NCI-H2029 treated with DMSO at 0.1 percent for 48 hours (cell line): Measurements from ENCODE around the gene EPHA6.
A peak's percentile ranks its signal among the peaks of the same experiment; 100 is the strongest.

Source experiments
- DNase-seq: peaks from one replicate; lab custom pipeline; 2025; lab: John Stamatoyannopoulos, UW

EPHA6 gene

GRCh38 chr3:97278506-97278905 is 464.1 kb downstream of the EPHA6 start:
- DNase-seq, result no peak

GRCh38 chr3:97291901-97292300 is 477.5 kb downstream of the EPHA6 start:
- peak; percentile 51 for DNase-seq

DNA sequence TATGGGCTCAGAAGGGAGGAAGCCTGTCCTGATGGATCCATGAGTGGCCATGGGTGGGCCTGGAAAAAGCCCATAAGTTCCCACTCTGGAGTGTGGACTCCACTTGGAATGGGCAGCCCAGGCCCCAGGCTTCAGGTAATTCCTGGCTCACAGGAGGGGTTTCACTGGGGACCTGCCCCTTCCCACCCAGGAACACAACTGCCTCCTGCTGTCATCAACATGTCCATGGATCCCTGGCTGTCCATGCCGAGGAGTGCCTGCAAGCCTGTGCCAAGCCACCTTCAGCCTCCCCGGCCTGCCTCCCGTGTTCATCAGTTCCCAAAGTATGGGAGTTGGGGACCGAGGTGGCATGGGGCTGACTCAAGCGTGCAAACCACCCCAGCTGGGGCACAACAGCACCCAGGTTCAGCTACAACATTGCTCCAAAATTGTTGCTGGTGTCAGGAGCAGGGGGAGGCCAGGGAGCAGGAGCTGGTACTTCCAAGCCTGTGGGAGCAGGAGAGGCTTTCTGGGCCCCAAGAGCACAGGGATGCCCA is 479.3 kb downstream of the EPHA6 start:
- no peak for DNase-seq

DNA sequence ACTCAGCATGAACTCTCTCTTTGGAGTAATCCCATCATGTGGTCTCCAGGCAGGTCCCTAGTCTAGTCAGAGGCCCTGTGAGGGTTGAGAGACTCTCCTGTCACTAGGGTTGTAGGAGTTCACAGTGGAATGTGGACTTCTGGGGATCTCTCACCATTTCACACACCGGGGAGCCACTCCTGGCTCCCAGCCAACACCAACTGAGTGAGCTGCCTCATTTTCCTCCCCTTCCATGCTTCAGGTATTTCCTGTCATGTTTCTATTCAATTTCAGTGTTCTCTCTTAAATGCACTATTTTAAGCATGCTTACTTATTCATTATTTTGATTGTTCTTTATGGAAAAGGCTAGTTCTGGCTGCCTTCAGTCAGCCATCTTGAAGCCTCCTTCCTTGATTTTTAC is 482.6 kb downstream of the EPHA6 start:
- no peak for DNase-seq

DNA sequence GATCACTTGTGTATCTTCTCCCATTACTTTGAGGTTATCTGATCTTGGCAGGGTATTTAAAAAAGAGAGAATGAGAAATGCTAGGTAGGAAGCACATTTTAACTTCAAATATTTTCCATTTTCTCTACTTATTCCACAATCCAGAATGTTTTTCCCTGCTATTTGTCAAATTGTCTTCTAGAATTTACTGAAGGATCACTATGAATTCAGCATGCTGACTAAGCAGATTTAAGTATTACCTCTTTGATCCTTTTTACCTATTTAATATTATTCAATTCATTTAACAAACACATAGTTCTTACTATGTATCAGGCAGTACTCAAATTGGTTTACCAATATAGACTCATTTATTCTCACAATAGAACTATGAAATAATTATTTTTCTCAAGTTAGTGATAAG is 486.7 kb downstream of the EPHA6 start:
- no peak for DNase-seq

- DNase-seq, result no peak
These were observed 491.8 kb downstream of the EPHA6 start for GRCh38 chr3:97306226-97306625.

DNA sequence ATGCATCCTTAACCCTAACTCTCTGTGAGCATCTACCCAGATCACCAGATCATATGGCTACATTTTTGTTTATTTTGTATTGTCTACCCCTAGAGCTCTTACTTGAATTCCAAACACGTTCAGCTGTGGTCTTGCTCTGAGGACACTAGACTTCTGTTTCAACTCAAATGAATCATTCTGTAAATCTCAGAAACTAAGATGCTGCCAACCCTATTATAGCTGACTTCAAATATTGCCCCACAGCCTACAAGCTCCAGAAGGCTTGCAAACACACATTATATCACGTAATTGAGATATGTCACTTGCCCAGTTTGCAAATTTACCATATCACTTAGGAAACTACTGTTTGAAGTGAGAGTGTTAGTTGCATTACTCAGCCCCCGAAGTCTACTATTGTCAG is 524.0 kb downstream of the EPHA6 start:
- DNase-seq, result no peak

GRCh38 chr3:97340940-97341339 is 526.5 kb downstream of the EPHA6 start:
- no peak for DNase-seq

DNA sequence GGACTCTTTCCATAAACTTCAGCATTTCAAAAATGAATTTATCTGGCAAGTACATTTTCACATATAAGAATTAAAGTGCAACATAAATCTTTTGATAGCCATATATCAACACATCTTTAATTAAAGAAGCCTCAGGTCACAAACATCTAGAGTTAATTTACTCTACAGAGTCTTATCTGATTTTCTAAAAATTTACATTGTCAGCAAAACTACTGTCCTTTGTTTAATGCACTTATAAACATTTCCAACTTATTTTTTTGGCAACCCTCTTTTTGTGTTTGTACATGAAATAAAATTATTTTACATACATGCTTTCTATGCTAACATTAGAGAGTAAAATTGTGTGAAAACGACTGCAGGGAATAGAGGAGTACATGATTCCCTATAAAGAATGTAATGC is 533.4 kb downstream of the EPHA6 start:
- no peak for DNase-seq

- DNase-seq, result no peak
These were observed 536.6 kb downstream of the EPHA6 start for GRCh38 chr3:97350971-97351370.

DNA sequence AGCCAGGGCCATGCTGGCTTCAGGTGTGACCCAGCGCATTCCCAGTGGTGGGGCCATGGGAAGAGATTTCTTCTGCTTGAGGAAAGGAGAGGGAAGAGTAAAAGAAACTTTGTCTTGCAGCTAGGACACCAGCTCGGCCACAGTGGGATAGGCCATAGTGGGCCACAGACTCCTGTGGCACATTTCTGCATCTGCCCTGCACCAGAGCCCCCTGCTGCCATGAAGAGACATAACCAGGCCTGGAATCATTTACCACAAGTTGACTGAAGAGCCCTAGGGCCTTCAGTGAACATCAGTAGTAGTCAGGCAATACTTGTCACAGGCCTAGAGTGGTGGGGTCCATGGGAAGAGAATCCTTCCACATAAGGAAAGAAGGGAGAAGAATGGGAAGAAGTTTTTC is 538.8 kb downstream of the EPHA6 start:
- no peak for DNase-seq

GRCh38 chr3:97359977-97360376 is 545.6 kb downstream of the EPHA6 start:
- no peak for DNase-seq

- no peak for DNase-seq
These were observed 546.4 kb downstream of the EPHA6 start for GRCh38 chr3:97360804-97361203.

DNA sequence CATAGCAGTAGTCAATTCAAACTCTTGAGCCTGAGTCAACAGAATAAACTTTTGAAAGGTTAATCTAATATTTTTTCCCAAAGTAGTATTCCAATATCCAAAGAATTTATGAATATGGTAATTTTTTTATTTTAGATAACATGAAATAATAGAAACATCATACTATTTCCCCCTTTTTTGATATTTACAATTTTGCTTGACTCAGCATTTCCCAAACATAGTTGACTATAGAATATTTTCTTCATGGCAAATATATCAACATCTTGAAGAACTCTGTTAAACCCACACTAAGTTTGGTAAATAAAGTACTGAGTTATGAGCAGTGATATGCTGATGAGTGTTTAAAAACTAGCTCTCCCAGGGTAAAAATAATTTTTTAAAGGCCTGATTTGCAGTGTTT is 570.2 kb downstream of the EPHA6 start:
- DNase-seq, result no peak

- no peak for DNase-seq
These were observed 574.4 kb downstream of the EPHA6 start for GRCh38 chr3:97388774-97389173.

GRCh38 chr3:97389936-97390335 is 575.5 kb downstream of the EPHA6 start:
- DNase-seq, result no peak

DNA sequence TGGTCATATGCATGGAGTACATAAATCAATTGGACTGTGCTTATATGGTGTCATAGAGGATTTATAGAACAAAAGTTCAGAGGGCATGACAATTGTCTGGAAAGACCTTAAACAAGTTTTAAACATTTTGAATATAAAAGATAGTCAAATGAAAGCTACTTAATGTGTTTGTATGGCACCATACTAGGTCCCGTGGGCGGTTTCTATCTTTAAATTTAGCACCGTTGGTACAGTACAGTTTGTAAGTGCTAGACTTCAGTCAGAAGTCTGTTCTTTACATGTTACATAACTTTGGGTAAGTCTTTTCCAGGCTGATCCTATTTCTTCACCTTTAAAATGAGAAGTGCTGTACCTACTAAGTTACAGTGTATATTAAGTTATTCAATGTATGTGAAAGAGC is 576.8 kb downstream of the EPHA6 start:
- no peak for DNase-seq

GRCh38 chr3:97409612-97410011 is 595.2 kb downstream of the EPHA6 start:
- DNase-seq, result no peak

GRCh38 chr3:97421565-97421964 is 607.2 kb downstream of the EPHA6 start:
- DNase-seq, result no peak

- no peak for DNase-seq
These were observed 610.6 kb downstream of the EPHA6 start for GRCh38 chr3:97425002-97425401.

DNA sequence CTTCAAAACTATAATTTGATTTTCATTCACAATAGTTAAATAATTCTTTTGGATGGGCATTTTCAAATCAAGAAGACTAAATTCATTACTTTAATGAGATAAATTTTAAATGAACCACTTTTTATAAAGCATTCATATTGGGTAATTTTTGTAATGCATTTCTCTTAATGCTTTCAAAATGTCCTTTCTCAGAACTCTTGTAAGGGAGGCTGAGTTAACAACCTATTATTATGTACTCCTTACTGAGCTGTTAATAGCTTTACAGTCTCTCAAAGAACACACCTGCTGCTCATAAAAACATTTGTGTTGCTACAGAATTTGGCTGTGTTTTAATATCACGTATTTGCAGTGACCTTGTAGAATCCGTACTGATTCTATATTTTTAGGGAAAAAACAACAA is 616.2 kb downstream of the EPHA6 start:
- no peak for DNase-seq

DNA sequence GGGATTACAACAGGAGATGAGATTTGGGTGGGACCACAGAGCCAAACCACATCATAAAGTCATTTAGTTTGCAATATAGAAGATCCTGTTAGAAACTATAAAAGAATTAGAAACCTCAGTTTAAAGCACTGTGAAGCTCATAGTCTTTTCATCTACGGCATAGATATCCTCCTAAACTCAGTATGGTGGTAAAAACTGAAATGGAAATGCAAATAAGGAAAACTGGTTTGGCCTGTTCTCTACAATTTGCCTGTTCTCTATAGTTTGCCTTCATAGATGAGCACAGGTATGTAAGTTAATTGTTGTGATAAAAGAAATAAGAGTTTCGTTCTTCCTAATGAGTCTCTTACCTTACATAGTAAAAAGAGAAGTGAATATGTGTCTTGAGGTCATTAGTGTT is 618.5 kb downstream of the EPHA6 start:
- no peak for DNase-seq

DNA sequence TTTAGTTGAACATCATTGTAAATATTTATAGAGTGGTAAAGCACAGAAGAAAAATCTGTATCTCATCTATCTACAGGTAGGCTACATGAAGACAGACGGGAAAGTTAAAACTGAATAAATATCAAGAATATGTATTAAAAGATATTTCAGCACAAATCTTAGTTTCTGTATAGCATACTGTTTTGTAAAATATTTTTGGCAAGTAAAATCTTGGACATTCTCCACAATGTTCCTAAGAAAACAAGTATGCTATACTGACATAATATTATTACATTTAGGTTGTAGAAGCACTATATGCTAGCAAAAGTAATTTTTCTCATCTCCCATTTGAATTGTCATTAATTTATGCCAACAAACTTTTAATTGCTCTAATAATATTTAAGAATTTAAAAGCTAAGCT is 623.7 kb downstream of the EPHA6 start:
- no peak for DNase-seq

DNA sequence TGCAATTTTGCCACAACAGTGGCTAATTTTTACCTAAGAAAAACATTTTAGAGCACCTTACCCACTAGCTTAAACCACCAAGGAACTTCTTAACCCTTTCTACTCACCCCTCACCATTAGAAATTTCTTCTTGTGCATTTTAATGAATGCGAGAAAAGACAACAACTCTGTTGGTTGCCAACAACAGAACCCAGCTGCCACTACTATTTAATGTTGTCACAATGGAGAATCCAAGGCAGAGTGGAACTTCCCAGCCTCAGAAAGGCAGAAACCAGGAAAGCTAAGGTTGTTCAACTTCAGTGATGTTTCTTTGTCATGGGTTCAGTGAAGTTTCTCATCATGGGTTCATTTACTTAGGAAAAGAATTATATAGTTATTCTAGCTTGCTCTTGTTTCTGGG is 625.0 kb downstream of the EPHA6 start:
- DNase-seq, result no peak

DNA sequence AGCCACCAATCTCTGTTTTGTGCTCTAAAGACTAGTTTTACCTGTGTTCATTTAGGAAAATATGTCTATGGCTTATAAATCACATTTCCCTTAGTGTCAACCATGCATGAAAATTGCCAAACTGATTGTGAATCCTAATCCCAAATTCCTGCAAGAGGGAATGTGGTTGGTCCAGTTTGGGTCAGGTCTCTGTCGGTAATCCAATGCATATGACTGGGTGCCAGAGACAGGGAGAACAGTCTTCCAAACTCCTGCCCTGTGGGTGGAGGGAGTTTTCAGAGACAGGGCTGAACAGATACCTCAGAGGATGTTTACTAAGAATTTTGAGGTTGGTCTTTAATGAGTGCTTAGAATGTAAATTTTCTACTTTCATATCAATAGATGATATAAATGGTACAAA is 649.6 kb downstream of the EPHA6 start:
- DNase-seq, result no peak
